Left colon (tissue), 2 donors: ENCODE measurements around the gene EPHA6. TPM values are rescaled to one million over a fixed set of nuclear protein-coding genes. Genes with fewer than 3 reads are reported as not detected.
"Not testable (repeated sequence)": the region's sequence is repeated elsewhere in the genome, so short reads cannot be mapped to it uniquely, and the experiment has no call there.

Source experiments
- ATAC-seq: fragments of 200-7000 bp; cut with Tn5 transposase; one replicate; pipeline ENCODE4 v1.9.1; 2020; ENCODE audit warnings: mild to moderate bottlenecking, moderate library complexity
- DNase-seq, 2 donors: peaks; one replicate each; pipeline ENCODE4 v3.0.0-alpha.2; 2020
- intact Hi-C, 2 donors: fragments of 100-400 bp; cut with DNase I in 1 of 2; cut with micrococcal nuclease in 1 of 2; formaldehyde crosslinking; loops; one replicate each; pipeline versions ENCODE4 v1.11.2 to v1.14.0; 2022; cut with DNase I, micrococcal nuclease
- total RNA-seq, 2 donors: library from RNA; stranded (reverse); fragmentation: NEBNext Ultra II Directional; extraction: Animal tissue kit (Norgen Biotek cat#: 25700); gene quantifications; one replicate each; pipeline ENCODE4 v1.2.1, GENCODE V29; 2021
- donor health status: DM: no; HTN: no; CAD: no.
- donor health status: DM: yes; HTN: yes; CAD: no.

Gene EPHA6
- total RNA-seq, 2 donors from 2014 or later, result 0.18 to 3.7 TPM

- ATAC-seq (no peak), DNase-seq (no peak)
- intact Hi-C loops, result loop anchor here in 1 of 2 donors (10.0 kb wide), 1 partner anchor 855 kb away; no protein-coding TSS in a partner anchor
These were observed 54.9 kb downstream of the EPHA6 start for GRCh38 chr3:96869316-96869715.

- intact Hi-C loops, result no loop called here
- DNase-seq (no peak), ATAC-seq (no peak)
These were observed 63.1 kb downstream of the EPHA6 start for GRCh38 chr3:96877510-96877909.

- DNase-seq (no peak), ATAC-seq (no peak)
- intact Hi-C loops, result no loop called here
These were observed 85.6 kb downstream of the EPHA6 start for GRCh38 chr3:96900031-96900430.

- no peak for ATAC-seq
- no peak for DNase-seq
- intact Hi-C loops, result no loop called here
These were observed 86.2 kb downstream of the EPHA6 start for GRCh38 chr3:96900566-96900965.

GRCh38 chr3:96915445-96915844, 101.1 kb downstream of the EPHA6 start:
- no peak for ATAC-seq
- intact Hi-C loops, result no loop called here
- no peak for DNase-seq

GRCh38 chr3:96931119-96931862, 116.9 kb downstream of the EPHA6 start:
- ATAC-seq, result no peak
- intact Hi-C loops, result no loop called here
- no peak for DNase-seq

GRCh38 chr3:96942131-96942530, 127.7 kb downstream of the EPHA6 start:
- intact Hi-C loops, DNase-seq, ATAC-seq: not testable (repeated sequence)

GRCh38 chr3:96958856-96959255, 144.5 kb downstream of the EPHA6 start:
- DNase-seq, result no peak
- ATAC-seq, result no peak
- intact Hi-C loops, result no loop called here

- intact Hi-C loops, result no loop called here
- ATAC-seq (no peak), DNase-seq (no peak)
These were observed 145.1 kb downstream of the EPHA6 start for GRCh38 chr3:96959474-96959873.

- DNase-seq (no peak), ATAC-seq (no peak)
- intact Hi-C loops, result no loop called here
These were observed 145.7 kb downstream of the EPHA6 start for GRCh38 chr3:96959901-96960641.

GRCh38 chr3:96960661-96961330, 146.4 kb downstream of the EPHA6 start:
- no peak for DNase-seq
- intact Hi-C loops, result no loop called here
- no peak for ATAC-seq

GRCh38 chr3:96961576-96961975, 147.2 kb downstream of the EPHA6 start:
- DNase-seq (no peak), ATAC-seq (no peak)
- intact Hi-C loops, result no loop called here

- intact Hi-C loops, result no loop called here
- DNase-seq (no peak), ATAC-seq (no peak)
These were observed 152.0 kb downstream of the EPHA6 start for GRCh38 chr3:96966181-96966929.

GRCh38 chr3:96970211-96970610, 155.8 kb downstream of the EPHA6 start:
- ATAC-seq (no peak), DNase-seq (no peak)
- intact Hi-C loops, result no loop called here

GRCh38 chr3:96977671-96978070, 163.3 kb downstream of the EPHA6 start:
- intact Hi-C loops, result no loop called here
- ATAC-seq (no peak), DNase-seq (no peak)

- ATAC-seq, DNase-seq, intact Hi-C loops: not testable (repeated sequence)
These were observed 169.3 kb downstream of the EPHA6 start for GRCh38 chr3:96983716-96984115.

GRCh38 chr3:96986241-96986640, 171.8 kb downstream of the EPHA6 start:
- ATAC-seq, result no peak
- intact Hi-C loops, result no loop called here
- DNase-seq, result no peak

GRCh38 chr3:96991231-96991630, 176.8 kb downstream of the EPHA6 start:
- intact Hi-C loops, result no loop called here
- ATAC-seq (no peak), DNase-seq (no peak)

- no peak for ATAC-seq
- intact Hi-C loops, result no loop called here
- no peak for DNase-seq
These were observed 177.5 kb downstream of the EPHA6 start for GRCh38 chr3:96991800-96992365.
